Adipose tissue (tissue), 3 donors: ENCODE data around the gene SEMA6C. TPM values are rescaled to one million over a fixed set of nuclear protein-coding genes. Genes with fewer than 3 reads are reported as not detected.

ENCODE experiments used
- polyA plus RNA-seq, 3 donors: library from polyadenylated mRNA; stranded (reverse); fragments of 200-250 nt; gene quantifications; one replicate each; pipeline ENCODE4 v1.2.3, GENCODE V29; 2013
- donor health status: healthy with polysubstance abuse.
- donor health status: Bipolar disorder and iron deficiency.
- donor health status: healthy.

Gene SEMA6C
- polyA plus RNA-seq, 3 donors = 3.3 to 22.9 (median 6.7) TPM

Other genes starting within 250 kb of the SEMA6C start
- gene SETDB1, start 220.3 kb downstream of the SEMA6C start, polyA plus RNA-seq = 10 to 100 TPM; 13.4 to 15.7 (median 15.1) TPM
- gene CERS2, start 171.8 kb downstream of the SEMA6C start, polyA plus RNA-seq = 100 to 1,000 TPM in 2 of 3 donors, 10 to 100 TPM in 1; 86.8 to 134 (median 109) TPM
- 10 to 100 TPM in 1 of 3 donors, 1 to 10 TPM in 1, under 1 TPM in 1; 0.15 to 12.8 (median 3.1) TPM for gene ANXA9, start 164.3 kb downstream of the SEMA6C start, polyA plus RNA-seq
- 10 to 100 TPM; 12.0 to 24.0 (median 13.9) TPM for gene MINDY1, start 139.7 kb downstream of the SEMA6C start, polyA plus RNA-seq
- 10 to 100 TPM in 1 of 3 donors, 1 to 10 TPM in 2; 8.6 to 14.2 (median 9.9) TPM for gene PRUNE1, start 138.2 kb downstream of the SEMA6C start, polyA plus RNA-seq
- gene BNIPL, start 110.0 kb downstream of the SEMA6C start, polyA plus RNA-seq = 1 to 10 TPM in 1 of 3 donors, under 1 TPM in 2; 0.16 to 1.1 (median 0.34) TPM
- 1 to 10 TPM; 1.8 to 5.0 (median 3.9) TPM for gene C1orf56, start 98.9 kb downstream of the SEMA6C start, polyA plus RNA-seq
- gene CDC42SE1, start 87.0 kb downstream of the SEMA6C start, polyA plus RNA-seq = 10 to 100 TPM; 25.9 to 72.3 (median 64.3) TPM
- gene MLLT11, start 86.2 kb downstream of the SEMA6C start, polyA plus RNA-seq = 1 to 10 TPM in 2 of 3 donors, under 1 TPM in 1; 0.38 to 7.2 (median 1.8) TPM
- gene GABPB2, start 75.9 kb downstream of the SEMA6C start, polyA plus RNA-seq = 10 to 100 TPM in 1 of 3 donors, 1 to 10 TPM in 2; 3.0 to 12.4 (median 8.3) TPM
- gene TNFAIP8L2, start 10.0 kb upstream of the SEMA6C start, polyA plus RNA-seq = 10 to 100 TPM in 1 of 3 donors, 1 to 10 TPM in 2; 1.4 to 20.4 (median 5.8) TPM
- 1 to 10 TPM; 3.3 to 5.3 (median 3.9) TPM for gene LYSMD1, start 19.3 kb upstream of the SEMA6C start, polyA plus RNA-seq
- gene SCNM1, start 19.5 kb upstream of the SEMA6C start, polyA plus RNA-seq = 10 to 100 TPM; 16.7 to 39.8 (median 29.7) TPM
- gene TMOD4, start 29.4 kb upstream of the SEMA6C start, polyA plus RNA-seq = under 1 TPM; 0.16 to 0.62 (median 0.56) TPM
- gene VPS72, start 43.6 kb upstream of the SEMA6C start, polyA plus RNA-seq = 10 to 100 TPM; 19.9 to 34.8 (median 26.3) TPM
- 10 to 100 TPM in 2 of 3 donors, 1 to 10 TPM in 1; 6.9 to 28.8 (median 25.1) TPM for gene PIP5K1A, start 51.9 kb upstream of the SEMA6C start, polyA plus RNA-seq
- 100 to 1,000 TPM; 115 to 142 (median 130) TPM for gene PSMD4, start 108.1 kb upstream of the SEMA6C start, polyA plus RNA-seq
- 1 to 10 TPM; 4.9 to 10.0 (median 7.5) TPM for gene ZNF687, start 135.7 kb upstream of the SEMA6C start, polyA plus RNA-seq
- 10 to 100 TPM; 24.5 to 55.2 (median 46.7) TPM for gene PI4KB, start 180.8 kb upstream of the SEMA6C start, polyA plus RNA-seq
- 10 to 100 TPM in 2 of 3 donors, 1 to 10 TPM in 1; 5.7 to 20.2 (median 16.9) TPM for gene RFX5, start 200.6 kb upstream of the SEMA6C start, polyA plus RNA-seq
- 100 to 1,000 TPM in 2 of 3 donors, 10 to 100 TPM in 1; 36.3 to 141 (median 141) TPM for gene SELENBP1, start 226.1 kb upstream of the SEMA6C start, polyA plus RNA-seq